HepG2 (cell line): ENCODE measurements around the gene DEPDC1B. TPM values are rescaled to one million over a fixed set of nuclear protein-coding genes. Genes with fewer than 3 reads are reported as not detected.

Experiments used
- ARID2 ChIP-seq: sonication (generic); formaldehyde crosslinking; IDR thresholded peaks from 2 replicates; pipeline ENCODE4 v1.8.1; 2022; ENCODE audit warnings: mild to moderate bottlenecking, missing genetic modification reagents, borderline replicate concordance
- E2F5 ChIP-seq: sonication (generic); formaldehyde crosslinking; conservative IDR thresholded peaks from 2 replicates; pipeline ENCODE4 v1.4.0; 2020; ENCODE audit warnings: missing genetic modification reagents
- KIAA2018 ChIP-seq: sonication (generic); formaldehyde crosslinking; IDR thresholded peaks from 2 replicates; pipeline ENCODE4 v1.5.0; 2020; ENCODE audit warnings: mild to moderate bottlenecking, missing genetic modification reagents, borderline replicate concordance
- KLF16 ChIP-seq, 2 experiments: sonication (generic) in 1 of 2; formaldehyde crosslinking in 1 of 2; IDR thresholded peaks; 2 replicates each; pipeline versions ENCODE4 v1.6.1 to v1.8.0; 2016 to 2023; ENCODE audit warnings: missing genetic modification reagents in 2 of 2, missing compliant biosample characterization in 1 of 2
- RFX3 ChIP-seq: IDR thresholded peaks from 2 replicates; pipeline ENCODE4 v1.6.1; 2016; ENCODE audit warnings: missing biosample characterization, missing genetic modification reagents
- TOPORS ChIP-seq: sonication (generic); formaldehyde crosslinking; IDR thresholded peaks from 2 replicates; pipeline ENCODE4 v1.8.0; 2023; ENCODE audit warnings: mild to moderate bottlenecking, missing genetic modification reagents
- TP53 ChIP-seq: sonication (generic); formaldehyde crosslinking; conservative IDR thresholded peaks from 2 replicates; pipeline ENCODE4 v1.4.0; 2020; ENCODE audit warnings: missing genetic modification reagents
- ZMYM2 ChIP-seq: sonication (generic); formaldehyde crosslinking; IDR thresholded peaks from 2 replicates; pipeline ENCODE4 v1.8.0; 2022; ENCODE audit warnings: mild to moderate bottlenecking, missing genetic modification reagents
- ZNF10 ChIP-seq: sonication (generic); formaldehyde crosslinking; IDR thresholded peaks from 2 replicates; pipeline ENCODE4 v1.4.0; 2020; ENCODE audit warnings: mild to moderate bottlenecking, low read depth, missing genetic modification reagents, borderline replicate concordance
- ZNF124 ChIP-seq: sonication (generic); formaldehyde crosslinking; IDR thresholded peaks from 2 replicates; pipeline ENCODE4 v1.4.0; 2020; ENCODE audit warnings: missing genetic modification reagents
- ZNF296 ChIP-seq: sonication (generic); formaldehyde crosslinking; conservative IDR thresholded peaks from 2 replicates; pipeline ENCODE4 v1.5.0; 2020; ENCODE audit warnings: mild to moderate bottlenecking, missing genetic modification reagents
- ZNF44 ChIP-seq: sonication (generic); formaldehyde crosslinking; IDR thresholded peaks from 2 replicates; pipeline ENCODE4 v1.5.1; 2020; ENCODE audit warnings: mild to moderate bottlenecking, missing genetic modification reagents
- ZNF558 ChIP-seq: sonication (generic); formaldehyde crosslinking; IDR thresholded peaks from 2 replicates; pipeline ENCODE4 v1.9.0; 2022; ENCODE audit warnings: mild to moderate bottlenecking, missing genetic modification reagents, borderline replicate concordance
- ZNF576 ChIP-seq: sonication (generic); formaldehyde crosslinking; IDR thresholded peaks from 2 replicates; pipeline ENCODE4 v1.4.0; 2020; ENCODE audit warnings: mild to moderate bottlenecking, missing genetic modification reagents
- ZNF746 ChIP-seq: sonication (generic); formaldehyde crosslinking; IDR thresholded peaks from 2 replicates; pipeline ENCODE4 v1.8.0; 2022; ENCODE audit warnings: mild to moderate bottlenecking, missing genetic modification reagents
- polyA plus RNA-seq, 8 experiments: library from polyadenylated mRNA; depleted of rRNA in 3 of 8; stranded (reverse) in 7 of 8; unstranded in 1 of 8; fragments of >200 nt; fragmentation: Illumina TruSeq in 4 of 8; extraction: Trizol in 4 of 8; gene quantifications; 2 replicates each; pipeline versions ENCODE4 v1.2.1 to v1.2.3, GENCODE V29; 2011 to 2016; ENCODE audit warnings: low read depth in 4 of 8, missing spikeins in 1 of 8, mixed read lengths in 1 of 8; ENCODE audit not compliant: insufficient read depth in 1 of 8
- total RNA-seq, 5 experiments: library from RNA; depleted of rRNA; stranded (reverse); fragments of >200 nt; fragmentation: Illumina TruSeq; extraction: Trizol; gene quantifications; 2 replicates each; pipeline ENCODE4 v1.2.3, GENCODE V29; 2016; ENCODE audit warnings: low read depth in 1 of 5
- TF ChIP-seq, protein P1 (sequence below): sonication (generic); formaldehyde crosslinking; IDR thresholded peaks from 2 replicates; pipeline ENCODE4 v1.5.1; 2020; ENCODE audit warnings: missing genetic modification reagents, mild to moderate bottlenecking, borderline replicate concordance
- TF ChIP-seq, protein P2 (sequence below): sonication (generic); formaldehyde crosslinking; IDR thresholded peaks from 2 replicates; pipeline ENCODE4 v1.5.0; 2020; ENCODE audit warnings: mild to moderate bottlenecking, missing genetic modification reagents

DEPDC1B gene
- total and polyA plus RNA-seq, 2 of the 13 experiments (the other 11 are each of a cell fraction or from before 2014, with no cell fraction given), result 29.5 to 51.3 TPM

GRCh38 chr5:60671899-60672692, 27.9 kb downstream of the DEPDC1B start (continued):
- TF ChIP-seq E2F5 (no peak), KLF16 (CRISPR knock-in tag; IDR thresholded peaks at IDR 0.05) (peak in 1 of 2 experiments; percentile 91; a peak in 2 of 4 replicates), ZNF558 (CRISPR knock-in tag) (no peak), ARID2 (CRISPR knock-in tag) (no peak), ZNF576 (CRISPR knock-in tag) (no peak), ZNF124 (0 out of 2 replicates have a peak, but pooled peaks have one; percentile 33), KIAA2018 (CRISPR knock-in tag) (no peak), ZNF296 (no peak), ZNF746 (CRISPR knock-in tag) (no peak), ZNF10 (CRISPR knock-in tag) (no peak), ZNF44 (CRISPR knock-in tag) (no peak), RFX3 (no peak), ZMYM2 (peak; percentile 74; the same call in 1 of the 2 replicates), TOPORS (CRISPR knock-in tag) (no peak), TP53 (CRISPR knock-in tag) (0 out of 2 replicates have a peak, but pooled peaks have one; percentile 36)
- TF ChIP-seq, protein P1, sequence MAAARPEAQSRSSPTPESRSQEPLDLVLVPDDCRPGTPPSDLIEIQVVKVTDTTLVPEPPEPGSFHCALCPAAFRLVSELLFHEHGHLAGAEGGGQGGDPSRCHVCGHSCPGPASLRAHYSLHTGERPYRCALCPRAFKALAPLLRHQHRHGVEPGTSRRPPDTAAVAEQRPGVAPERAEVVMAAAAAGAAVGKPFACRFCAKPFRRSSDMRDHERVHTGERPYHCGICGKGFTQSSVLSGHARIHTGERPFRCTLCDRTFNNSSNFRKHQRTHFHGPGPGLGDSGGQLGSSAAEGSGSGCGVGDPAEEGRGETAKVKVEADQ (CRISPR knock-in tag), result no peak; the same call in 1 of the 2 replicates
- TF ChIP-seq, protein P2, sequence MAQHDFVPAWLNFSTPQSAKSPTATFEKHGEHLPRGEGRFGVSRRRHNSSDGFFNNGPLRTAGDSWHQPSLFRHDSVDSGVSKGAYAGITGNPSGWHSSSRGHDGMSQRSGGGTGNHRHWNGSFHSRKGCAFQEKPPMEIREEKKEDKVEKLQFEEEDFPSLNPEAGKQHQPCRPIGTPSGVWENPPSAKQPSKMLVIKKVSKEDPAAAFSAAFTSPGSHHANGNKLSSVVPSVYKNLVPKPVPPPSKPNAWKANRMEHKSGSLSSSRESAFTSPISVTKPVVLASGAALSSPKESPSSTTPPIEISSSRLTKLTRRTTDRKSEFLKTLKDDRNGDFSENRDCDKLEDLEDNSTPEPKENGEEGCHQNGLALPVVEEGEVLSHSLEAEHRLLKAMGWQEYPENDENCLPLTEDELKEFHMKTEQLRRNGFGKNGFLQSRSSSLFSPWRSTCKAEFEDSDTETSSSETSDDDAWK, result no peak
